ENCODE measurements around the gene IRX2.

IRX2 gene

GRCh38 chr5:2751592-2752021 lies at the start of gene IRX2:
IRX2 (minus strand) TSS chr5:2751677; CDS start chr5:2751413, 264 bp downstream.
- DNase-seq = no peak

- DNase-seq = no peak
Observed at GRCh38 chr5:2800035-2800434, 48.6 kb upstream of the IRX2 start.

- no peak for DNase-seq
Observed at GRCh38 chr5:2797981-2798380, 46.5 kb upstream of the IRX2 start.

- DNase-seq = no peak
Observed at GRCh38 chr5:2797160-2797559, 45.7 kb upstream of the IRX2 start.

GRCh38 chr5:2783223-2783622 lies 31.7 kb upstream of the IRX2 start:
- no peak for DNase-seq

GRCh38 chr5:2782658-2783057 lies 31.2 kb upstream of the IRX2 start:
- no peak for DNase-seq

GRCh38 chr5:2780421-2781171 lies 29.1 kb upstream of the IRX2 start:
- no peak for DNase-seq

- DNase-seq = no peak
Observed at GRCh38 chr5:2779459-2779858, 28.0 kb upstream of the IRX2 start.

- no peak for DNase-seq
Observed at GRCh38 chr5:2776337-2777302, 25.1 kb upstream of the IRX2 start.

- no peak for DNase-seq
Observed at GRCh38 chr5:2773327-2773726, 21.9 kb upstream of the IRX2 start.

GRCh38 chr5:2767089-2767488 lies 15.6 kb upstream of the IRX2 start:
- DNase-seq = no peak

- no peak for DNase-seq
Observed at GRCh38 chr5:2764581-2764980, 13.1 kb upstream of the IRX2 start.

GRCh38 chr5:2763533-2763794 lies 12.0 kb upstream of the IRX2 start:
- DNase-seq = no peak

GRCh38 chr5:2762744-2763532 lies 11.5 kb upstream of the IRX2 start:
- no peak for DNase-seq

GRCh38 chr5:2761921-2762488 lies 10.5 kb upstream of the IRX2 start:
- no peak for DNase-seq

- DNase-seq = no peak
Observed at GRCh38 chr5:2759696-2760461, 8.4 kb upstream of the IRX2 start.

GRCh38 chr5:2759091-2759490 lies 7.6 kb upstream of the IRX2 start:
- DNase-seq = no peak

- DNase-seq = no peak
Observed at GRCh38 chr5:2758632-2759031, 7.2 kb upstream of the IRX2 start.

GRCh38 chr5:2757563-2758351 lies 6.3 kb upstream of the IRX2 start:
- DNase-seq = no peak

GRCh38 chr5:2756211-2757152 lies 5.0 kb upstream of the IRX2 start:
- no peak for DNase-seq

All from activated naive CD4-positive, alpha-beta T cell treated with anti-CD3 and anti-CD28 coated beads, Interleukin-2, amount 50 U/mL, for 16 hours (primary cell).